GM18508 (cell line): ENCODE data around the gene USP30.
"Not testable (repeated sequence)": the region's sequence is repeated elsewhere in the genome, so short reads cannot be mapped to it uniquely, and the experiment has no call there.

Experiments used
- ATAC-seq: cut with Tn5 transposase; IDR thresholded peaks from one replicate; pipeline ENCODE4 v1.9.1; 2021; ENCODE audit warnings: moderate number of reproducible peaks; ENCODE audit not compliant: insufficient read depth, unreplicated experiment

Gene USP30

GRCh38 chr12:109049794-109050193 lies 2.6 kb upstream of the USP30 start:
- not testable (repeated sequence) for ATAC-seq

GRCh38 chr12:109052097-109052413 lies 321 bp upstream of the USP30 start:
- ATAC-seq, result no peak

GRCh38 chr12:109053382-109054123 lies 1.2 kb downstream of the USP30 start:
- no peak for ATAC-seq

DNA sequence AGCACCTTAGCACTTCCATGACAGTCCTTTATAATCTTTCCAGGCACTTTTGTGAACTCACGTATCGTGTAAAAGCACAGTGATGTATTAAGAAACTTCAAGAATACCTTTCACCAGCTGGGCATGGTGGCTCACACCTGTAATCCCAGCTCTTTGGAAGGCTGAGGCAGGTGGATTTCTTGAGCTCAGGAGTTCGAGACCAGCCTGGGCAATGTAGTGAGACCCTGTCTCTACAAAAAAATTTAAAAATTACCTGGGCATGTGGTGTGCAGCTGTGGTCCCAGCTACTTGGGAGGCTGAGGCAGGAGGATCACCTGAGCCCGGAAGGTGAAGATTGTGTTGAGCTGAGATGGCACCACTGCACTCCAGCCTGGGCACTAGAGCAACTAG lies 1.7 kb downstream of the USP30 start:
- not testable (repeated sequence) for ATAC-seq

DNA sequence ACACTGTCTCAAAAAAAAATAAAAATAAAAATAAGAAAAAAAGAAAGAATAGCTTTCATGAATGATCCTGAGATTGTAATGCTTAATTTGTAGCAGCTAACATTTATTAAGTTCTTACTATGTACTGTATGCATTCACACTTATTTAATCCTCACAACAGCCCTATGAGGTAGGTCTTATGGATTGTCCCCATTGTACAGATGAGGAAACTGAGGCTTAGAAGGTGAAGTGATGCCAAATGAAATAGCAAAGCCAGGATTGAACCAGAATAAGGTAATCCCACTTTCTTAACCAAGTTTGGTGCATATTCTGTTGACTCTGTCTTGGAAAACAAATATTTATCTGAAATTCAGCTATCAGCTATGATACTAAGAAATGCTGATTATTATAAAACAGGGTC lies 2.1 kb downstream of the USP30 start:
- ATAC-seq, result no peak

DNA sequence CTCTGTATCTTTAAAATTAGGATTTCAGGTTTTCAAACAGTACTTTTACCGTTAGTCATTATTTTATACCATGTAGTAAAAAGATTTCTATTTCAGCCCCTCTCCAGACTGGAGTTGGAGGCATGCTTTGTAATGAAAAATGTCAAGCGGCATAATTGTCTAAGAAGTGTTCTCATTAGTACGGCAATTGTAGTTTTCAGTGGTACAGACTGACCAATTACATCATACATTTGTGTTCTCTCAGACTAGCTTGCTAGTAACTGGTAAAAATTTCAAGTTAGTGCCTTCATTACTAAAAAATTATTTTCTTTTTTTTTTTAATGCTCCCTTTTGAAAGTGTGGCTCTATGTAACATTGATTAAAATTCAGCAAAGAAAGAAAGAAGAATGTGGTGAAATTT lies 4.5 kb downstream of the USP30 start:
- ATAC-seq, result no peak

GRCh38 chr12:109057376-109057775 lies 5.0 kb downstream of the USP30 start:
- no peak for ATAC-seq

- ATAC-seq, result no peak
These were observed 6.4 kb downstream of the USP30 start for GRCh38 chr12:109058773-109059172.

GRCh38 chr12:109064143-109064542 lies 11.8 kb downstream of the USP30 start:
- no peak for ATAC-seq

DNA sequence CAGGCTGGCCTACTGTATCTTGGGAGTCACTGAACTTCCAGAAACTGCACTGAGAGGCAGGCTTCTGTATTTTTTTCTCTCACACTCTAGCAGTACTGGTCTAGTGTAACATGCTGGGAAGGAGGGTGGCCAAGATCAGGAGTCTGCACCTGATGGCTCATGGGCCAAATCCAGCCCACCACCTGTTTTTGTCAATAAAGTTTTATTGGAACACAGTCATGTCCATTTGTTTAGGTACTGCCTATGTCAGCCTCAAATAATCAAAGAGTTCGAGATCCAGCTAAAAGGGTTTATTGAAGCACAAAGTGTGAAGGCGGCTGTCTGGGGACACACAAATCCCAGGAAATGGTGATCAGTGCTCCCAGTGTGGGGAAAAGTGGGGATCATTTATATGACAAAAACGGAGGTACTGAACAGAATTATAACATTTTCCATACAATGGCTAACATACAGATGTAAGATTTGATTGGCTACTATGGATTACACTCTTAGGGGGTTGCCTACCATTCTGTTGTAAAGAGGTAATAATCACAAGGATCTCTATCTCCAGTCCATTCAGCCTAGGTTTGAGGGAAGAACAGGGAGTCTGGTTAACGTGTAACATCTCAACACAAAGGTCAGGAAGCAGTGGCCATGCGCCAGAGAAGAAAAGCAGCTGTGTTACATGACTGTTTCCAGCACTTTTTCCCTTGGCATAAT lies 12.9 kb downstream of the USP30 start:
- ATAC-seq, result no peak

DNA sequence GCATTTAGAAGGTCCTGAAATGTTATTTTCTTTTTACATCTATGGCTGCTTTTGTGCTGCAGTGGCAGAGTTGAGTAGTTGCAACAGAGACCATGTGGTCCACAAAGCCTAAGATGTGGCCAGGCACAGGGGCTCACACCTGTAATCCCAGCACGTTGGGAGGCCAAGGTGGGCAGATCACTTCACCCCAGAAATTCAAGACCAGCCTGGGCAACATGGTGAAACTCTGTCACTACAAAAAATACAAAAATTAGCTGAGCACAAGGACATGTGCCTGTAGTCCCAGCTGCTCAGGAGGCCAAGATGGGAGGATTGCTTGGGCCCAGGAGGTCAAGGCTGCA lies 13.4 kb downstream of the USP30 start:
- no peak for ATAC-seq

- no peak for ATAC-seq
These were observed 17.2 kb downstream of the USP30 start for GRCh38 chr12:109069307-109070271.

DNA sequence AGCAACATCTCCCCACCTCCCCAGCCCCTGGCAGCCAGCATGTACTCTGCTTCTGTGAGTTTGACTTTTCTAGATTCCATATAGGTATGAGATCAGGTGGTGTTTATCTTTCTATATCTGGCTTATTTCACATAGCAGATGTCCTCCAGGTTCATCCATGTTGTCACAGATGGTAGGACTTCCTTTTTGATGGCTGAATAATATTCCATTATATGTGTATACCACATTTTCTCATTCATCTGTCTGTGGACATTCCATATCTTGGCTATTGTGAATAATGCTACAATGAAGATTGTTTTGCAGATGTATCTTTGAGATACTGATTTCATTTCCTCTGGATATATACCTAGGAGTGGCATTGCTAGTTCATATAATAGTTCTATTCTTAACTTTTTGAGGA lies 22.5 kb downstream of the USP30 start:
- ATAC-seq, result no peak

- ATAC-seq, result no peak
These were observed 30.4 kb downstream of the USP30 start for GRCh38 chr12:109082751-109083150.

GRCh38 chr12:109084425-109084824 lies 32.0 kb downstream of the USP30 start:
- no peak for ATAC-seq

DNA sequence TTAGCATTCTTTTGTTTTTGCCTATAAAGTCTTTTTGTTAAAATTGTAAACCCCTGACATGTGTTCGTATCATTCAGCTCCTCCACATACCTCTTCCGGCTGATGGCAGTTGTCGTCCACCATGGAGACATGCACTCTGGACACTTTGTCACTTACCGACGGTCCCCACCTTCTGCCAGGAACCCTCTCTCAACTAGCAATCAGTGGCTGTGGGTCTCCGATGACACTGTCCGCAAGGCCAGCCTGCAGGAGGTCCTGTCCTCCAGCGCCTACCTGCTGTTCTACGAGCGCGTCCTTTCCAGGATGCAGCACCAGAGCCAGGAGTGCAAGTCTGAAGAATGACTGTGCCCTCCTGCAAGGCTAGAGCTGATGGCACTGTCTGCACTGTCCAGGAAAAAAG lies 33.2 kb downstream of the USP30 start:
- ATAC-seq, result no peak

GRCh38 chr12:109087250-109087649 lies 34.9 kb downstream of the USP30 start:
- ATAC-seq, result no peak

DNA sequence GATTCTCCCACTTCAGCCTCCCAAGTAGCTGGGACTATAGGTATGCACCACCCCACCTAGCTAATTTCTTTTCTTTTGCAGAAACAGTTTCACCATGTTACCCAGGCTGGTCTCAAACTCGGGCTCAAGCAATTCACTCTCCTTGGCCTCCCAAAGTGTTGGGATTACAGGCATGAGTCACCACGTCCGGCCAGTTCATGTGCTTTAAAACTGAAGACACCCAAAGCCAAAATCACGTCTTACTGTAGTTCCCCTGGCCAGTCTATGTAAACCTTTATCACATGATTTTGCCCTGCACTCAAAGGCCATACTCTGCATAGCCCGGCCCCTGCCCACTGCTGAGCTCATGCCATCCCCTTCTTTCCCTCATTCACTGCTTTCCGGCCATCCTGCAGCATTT lies 36.4 kb downstream of the USP30 start:
- ATAC-seq, result no peak

- no peak for ATAC-seq
These were observed 37.3 kb downstream of the USP30 start for GRCh38 chr12:109089683-109090082.

DNA sequence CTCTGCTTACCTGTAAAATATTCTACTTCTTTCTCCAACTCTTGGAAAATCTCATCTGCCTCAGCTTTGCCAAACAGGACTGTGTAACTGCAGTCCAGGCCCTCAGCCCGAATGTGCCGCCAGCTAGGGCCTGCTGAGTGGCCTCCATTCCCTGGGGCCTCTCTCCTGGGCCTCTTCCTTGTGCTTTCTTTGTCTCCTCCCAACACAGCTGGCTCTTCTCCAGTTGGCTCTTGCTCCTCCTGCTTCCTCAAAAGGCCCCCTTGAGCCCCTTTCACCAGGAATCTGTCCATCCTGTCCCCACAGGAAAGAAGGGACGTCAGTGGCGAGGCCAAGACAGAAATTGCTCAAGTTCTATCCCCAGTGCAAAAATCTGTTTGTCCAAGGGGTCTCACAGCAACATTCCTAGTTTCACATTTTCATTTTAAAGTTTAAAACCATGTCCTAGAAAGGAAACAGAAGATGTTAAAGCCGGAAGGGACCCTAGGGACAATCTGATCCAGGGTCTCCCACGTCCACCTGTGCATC lies 40.2 kb downstream of the USP30 start:
- ATAC-seq, result no peak
